ENCODE data around the gene FFAR3.

The FFAR3 gene

DNA sequence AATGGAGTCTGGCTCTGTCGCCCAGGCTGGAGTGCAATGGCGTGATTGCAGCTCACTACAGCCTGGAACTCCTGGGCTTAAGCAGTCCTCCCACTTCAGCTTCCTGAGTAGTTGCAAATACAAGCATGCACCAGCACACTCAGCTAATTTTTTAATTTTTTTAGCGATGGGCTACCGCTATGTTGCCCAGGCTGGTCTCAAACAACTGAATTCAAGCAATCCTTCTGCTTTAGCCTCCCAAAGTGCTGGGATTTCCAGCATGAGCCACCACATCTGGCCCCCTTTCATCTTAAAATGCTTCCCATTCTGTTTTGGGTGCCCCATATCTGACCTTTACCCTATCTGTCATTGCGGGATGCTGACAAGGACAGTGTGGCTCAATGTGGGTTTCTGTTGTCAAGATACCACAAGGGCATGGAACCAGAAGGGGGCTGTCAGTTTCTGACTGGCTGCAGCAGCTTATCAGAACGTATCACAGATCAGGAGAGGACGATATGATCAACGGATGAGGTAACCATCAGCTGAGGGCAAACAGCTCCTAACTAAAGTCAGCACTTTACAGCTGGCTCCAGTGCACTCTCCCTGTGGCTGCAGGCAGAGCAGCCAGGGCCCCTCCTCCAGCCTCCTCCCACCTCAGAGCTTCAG, 45.0 kb downstream of the FFAR3 start:
- DNase-seq (ENCODE audit: low spot score), result no peak

- DNase-seq (ENCODE audit: low spot score), result peak; percentile 26
Measured at GRCh38 chr19:35404879-35405622, 46.8 kb downstream of the FFAR3 start.

DNA sequence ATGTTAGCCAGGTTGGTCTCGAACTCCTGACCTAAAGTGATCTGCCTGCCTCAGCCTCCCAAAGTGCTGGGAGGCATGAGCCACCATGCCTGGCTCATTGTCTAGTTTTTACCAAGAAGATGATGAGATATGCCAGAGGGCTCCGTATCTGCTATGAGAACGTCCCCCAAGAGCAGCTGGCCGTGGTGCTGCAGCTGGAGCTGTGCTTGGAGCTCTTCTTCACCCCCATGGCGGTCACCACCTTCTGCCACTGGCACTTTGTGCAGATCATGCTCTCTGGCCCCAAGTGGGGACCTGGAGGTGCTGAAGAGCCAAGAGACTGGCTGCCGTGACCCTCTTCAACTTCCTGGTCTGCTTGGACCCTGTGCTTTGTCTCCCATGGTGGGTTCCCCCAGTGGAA, 49.4 kb downstream of the FFAR3 start:
- no peak for DNase-seq (ENCODE audit: low spot score)

GRCh38 chr19:35408284-35409171, 50.3 kb downstream of the FFAR3 start:
- no peak for DNase-seq (ENCODE audit: low spot score)

GRCh38 chr19:35409191-35409590, 50.9 kb downstream of the FFAR3 start:
- no peak for DNase-seq (ENCODE audit: low spot score)
